IPS-15b (cell line): ENCODE data around the gene GPR107.

Source experiments
- H3K27me3 ChIP-seq: one replicate; pipeline ENCODE4 v1.6.1; 2013; ENCODE audit warnings: low read length; ENCODE audit not compliant: control insufficient read depth, insufficient read depth
- H3K36me3 ChIP-seq: one replicate; pipeline ENCODE4 v1.6.1; 2013; ENCODE audit warnings: low read length; ENCODE audit not compliant: control insufficient read depth, insufficient read depth
- H3K4me1 ChIP-seq: one replicate; pipeline ENCODE4 v1.6.1; 2013; ENCODE audit warnings: mild to moderate bottlenecking, low read length; ENCODE audit not compliant: control insufficient read depth, insufficient read depth
- H3K4me3 ChIP-seq: one replicate; pipeline ENCODE4 v1.5.1; 2013; ENCODE audit warnings: low read depth, low read length
- H3K9ac ChIP-seq: one replicate; pipeline ENCODE4 v1.6.1; 2013; ENCODE audit warnings: low read depth, mild to moderate bottlenecking, low read length
- H3K9me3 ChIP-seq: one replicate; pipeline ENCODE4 v1.6.1; 2013; ENCODE audit warnings: mild to moderate bottlenecking, low read length; ENCODE audit not compliant: control insufficient read depth, insufficient read depth

GPR107 gene

DNA sequence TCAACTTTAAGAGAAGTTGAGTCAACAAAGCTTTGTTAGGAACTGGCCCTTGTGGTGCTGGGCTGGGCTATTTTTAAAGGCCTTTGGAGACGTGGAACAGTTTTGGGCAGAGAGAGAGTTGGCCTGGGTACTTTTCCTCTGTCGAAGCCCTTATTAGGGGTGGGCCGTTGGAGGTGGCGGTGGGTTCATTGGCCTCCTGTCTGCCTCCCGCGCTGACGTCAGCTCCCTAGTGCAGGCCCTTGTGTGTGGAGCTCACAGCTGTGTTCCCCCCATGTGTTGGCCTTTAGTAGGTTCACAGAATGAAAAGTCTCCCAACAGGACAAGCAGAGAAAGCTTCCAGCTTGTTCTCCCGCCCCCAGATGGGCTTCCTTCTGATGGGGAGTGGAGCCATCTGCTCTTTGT is 121.2 kb downstream of the GPR107 start:
- no peaks in the 10 kb centered on the region for H3K27me3 ChIP-seq
- H3K9me3 ChIP-seq: no peaks in the 10 kb centered on the region
- H3K4me3 ChIP-seq: no peak overlapping the region
- no peaks in the 10 kb centered on the region for H3K36me3 ChIP-seq
- H3K9ac ChIP-seq: no peak overlapping the region
- H3K4me1 ChIP-seq: no peaks in the 10 kb centered on the region

GRCh38 chr9:130175355-130175754 is 121.6 kb downstream of the GPR107 start:
- Histone ChIP-seq H3K9me3 (no peaks in the 10 kb centered on the region), H3K9ac (no peak overlapping the region), H3K27me3 (no peaks in the 10 kb centered on the region), H3K4me1 (no peaks in the 10 kb centered on the region), H3K4me3 (no peak overlapping the region), H3K36me3 (no peaks in the 10 kb centered on the region)

- no peaks in the 10 kb centered on the region for H3K9me3 ChIP-seq
- H3K27me3 ChIP-seq: no peaks in the 10 kb centered on the region
These were observed 123.1 kb downstream of the GPR107 start for GRCh38 chr9:130176760-130177159.

GRCh38 chr9:130177898-130178805 is 124.4 kb downstream of the GPR107 start:
- Histone ChIP-seq H3K9ac (no peak overlapping the region), H3K9me3 (no peaks in the 10 kb centered on the region), H3K27me3 (no peaks in the 10 kb centered on the region), H3K4me3 (no peak overlapping the region), H3K4me1 (no peaks in the 10 kb centered on the region), H3K36me3 (peaks cover 2% of the 10 kb centered on the region)

More at GRCh38 chr9:130176760-130177159, 123.1 kb downstream of the GPR107 start:
- no peak overlapping the region for H3K9ac ChIP-seq
- H3K36me3 ChIP-seq: no peaks in the 10 kb centered on the region
- no peak overlapping the region for H3K4me3 ChIP-seq
- H3K4me1 ChIP-seq: no peaks in the 10 kb centered on the region

GRCh38 chr9:130179331-130179907 is 125.7 kb downstream of the GPR107 start:
- peaks cover 2% of the 10 kb centered on the region for H3K4me1 ChIP-seq
- no peaks in the 10 kb centered on the region for H3K9me3 ChIP-seq
- peaks cover 2% of the 10 kb centered on the region for H3K36me3 ChIP-seq
- H3K4me3 ChIP-seq: no peak overlapping the region
- H3K27me3 ChIP-seq: no peaks in the 10 kb centered on the region
- H3K9ac ChIP-seq: no peak overlapping the region

GRCh38 chr9:130180516-130180915 is 126.8 kb downstream of the GPR107 start:
- Histone ChIP-seq H3K9ac (no peak overlapping the region), H3K4me3 (no peak overlapping the region), H3K27me3 (no peaks in the 10 kb centered on the region), H3K9me3 (no peaks in the 10 kb centered on the region), H3K4me1 (peaks cover 2% of the 10 kb centered on the region), H3K36me3 (peaks cover 2% of the 10 kb centered on the region)

GRCh38 chr9:130181678-130182380 is 128.1 kb downstream of the GPR107 start:
- Histone ChIP-seq H3K9ac (no peak overlapping the region), H3K27me3 (no peaks in the 10 kb centered on the region), H3K4me3 (no peak overlapping the region), H3K4me1 (peaks cover 8% of the 10 kb centered on the region), H3K36me3 (peaks cover 5% of the 10 kb centered on the region), H3K9me3 (no peaks in the 10 kb centered on the region)

GRCh38 chr9:130182381-130182909 is 128.7 kb downstream of the GPR107 start:
- Histone ChIP-seq H3K9ac (no peak overlapping the region), H3K36me3 (peaks cover 5% of the 10 kb centered on the region), H3K4me3 (no peak overlapping the region), H3K4me1 (peaks cover 8% of the 10 kb centered on the region), H3K9me3 (no peaks in the 10 kb centered on the region), H3K27me3 (no peaks in the 10 kb centered on the region)

- peaks cover 8% of the 10 kb centered on the region for H3K4me1 ChIP-seq
- no peak overlapping the region for H3K4me3 ChIP-seq
- peak overlapping the region; percentile 60 for H3K9ac ChIP-seq
- H3K27me3 ChIP-seq: no peaks in the 10 kb centered on the region
- H3K9me3 ChIP-seq: no peaks in the 10 kb centered on the region
- H3K36me3 ChIP-seq: peaks cover 5% of the 10 kb centered on the region
These were observed 129.5 kb downstream of the GPR107 start for GRCh38 chr9:130183133-130183762.

DNA sequence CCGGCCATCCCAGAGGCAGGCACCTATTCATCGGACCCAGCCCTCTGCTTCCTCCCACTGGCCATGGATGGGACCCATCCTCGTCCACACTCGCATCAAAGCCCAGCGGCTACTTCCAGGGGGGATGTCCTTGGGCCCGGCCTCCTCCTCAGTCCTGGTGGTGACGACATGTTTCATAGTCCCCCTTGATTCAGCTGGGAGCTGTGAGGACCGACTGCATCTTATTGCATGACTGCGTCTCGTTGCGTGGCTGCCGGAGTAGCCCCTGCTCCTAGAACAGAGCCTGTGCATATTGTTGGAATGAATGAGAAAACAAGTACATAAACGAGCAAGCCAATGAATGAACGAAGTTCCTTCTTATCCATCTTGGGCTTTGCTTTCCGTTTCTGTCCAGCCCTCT is 131.3 kb downstream of the GPR107 start:
- peaks cover 5% of the 10 kb centered on the region for H3K36me3 ChIP-seq
- H3K27me3 ChIP-seq: no peaks in the 10 kb centered on the region
- H3K4me3 ChIP-seq: no peak overlapping the region
- H3K9me3 ChIP-seq: no peaks in the 10 kb centered on the region
- peaks cover 8% of the 10 kb centered on the region for H3K4me1 ChIP-seq
- no peak overlapping the region for H3K9ac ChIP-seq

DNA sequence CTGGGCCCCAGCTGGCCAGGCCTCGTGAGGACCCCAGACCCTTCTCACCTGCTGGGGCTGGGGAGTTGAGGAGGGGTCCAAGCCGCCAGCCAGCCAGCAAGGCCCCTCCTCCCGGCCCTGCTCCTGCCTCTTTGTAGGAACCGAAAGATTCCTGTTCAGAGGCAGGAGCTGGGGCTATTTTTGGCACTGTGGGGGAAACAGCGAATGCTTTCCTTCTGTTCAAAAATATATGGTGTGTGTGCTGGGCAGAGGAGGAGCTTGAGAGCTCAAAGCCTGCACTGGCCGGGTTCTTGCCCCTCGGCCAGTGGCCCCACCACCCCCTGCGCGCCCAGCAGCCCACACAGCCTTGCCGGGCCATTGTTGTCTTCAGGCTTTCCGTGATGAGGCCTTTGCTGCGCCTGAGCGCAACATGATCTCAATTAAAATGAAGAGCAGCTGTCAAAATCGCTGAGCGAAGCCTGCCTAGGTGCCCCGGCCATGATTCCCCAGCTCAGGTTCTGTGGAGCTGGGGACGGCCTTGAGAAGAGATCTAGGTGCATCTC is 131.9 kb downstream of the GPR107 start:
- Histone ChIP-seq H3K9ac (no peak overlapping the region), H3K9me3 (no peaks in the 10 kb centered on the region), H3K27me3 (no peaks in the 10 kb centered on the region), H3K4me3 (no peak overlapping the region), H3K4me1 (peaks cover 8% of the 10 kb centered on the region), H3K36me3 (peaks cover 5% of the 10 kb centered on the region)
